H1 (cell line): ENCODE measurements around the gene MYH9. TPM values are rescaled to one million over a fixed set of nuclear protein-coding genes. Genes with fewer than 3 reads are reported as not detected.

Experiments used
- CTCF ChIA-PET: fragments of 300-600 bp; sonication (Branson Sonifier 250); formaldehyde crosslinking; loops from one replicate; lab custom pipeline; 2021; ENCODE audit not compliant: partially characterized antibody; lab: Charles Lee
- POLR2A ChIA-PET: fragments of 300-600 bp; sonication (Branson Sonifier 250); formaldehyde crosslinking; loops from one replicate; lab custom pipeline; 2021; ENCODE audit warnings: inconsistent platforms; ENCODE audit not compliant: partially characterized antibody; lab: Charles Lee
- DNase-seq, 2 experiments: peaks; one replicate each; pipeline versions ENCODE4 v3.0.0 to v3.0.0-alpha.2; 2010 to 2022; ENCODE audit warnings: low spot score in 2 of 2, low read depth in 1 of 2, mixed read lengths in 1 of 2
- FAIRE-seq: peaks from 2 replicates; lab custom pipeline; 2011; peaks lifted over from hg19 to GRCh38; lab: Jason Lieb, UNC
- H2AFZ ChIP-seq: 2 replicates; pipeline ENCODE4 v1.8.1; 2012; ENCODE audit warnings: low read length, inconsistent platforms
- H2AK5ac ChIP-seq: 2 replicates; pipeline ENCODE4 v1.6.1; 2013; ENCODE audit warnings: low read depth, low read length
- H2BK120ac ChIP-seq: replicated peaks from 2 replicates; pipeline ENCODE3; 2013; ENCODE audit warnings: low read depth, low read length, inconsistent platforms
- H2BK12ac ChIP-seq: 2 replicates; pipeline ENCODE4 v1.6.1; 2013; ENCODE audit warnings: low read depth, low read length
- H2BK15ac ChIP-seq: 2 replicates; pipeline ENCODE4 v1.6.1; 2013; ENCODE audit warnings: low read length
- H2BK20ac ChIP-seq: 2 replicates; pipeline ENCODE4 v1.6.1; 2013; ENCODE audit warnings: low read length
- H2BK5ac ChIP-seq: 2 replicates; pipeline ENCODE4 v1.6.1; 2013; ENCODE audit warnings: low read depth, low read length
- H3K14ac ChIP-seq: 2 replicates; pipeline ENCODE4 v1.6.1; 2013; ENCODE audit warnings: inconsistent platforms; ENCODE audit not compliant: insufficient read length
- H3K18ac ChIP-seq: 2 replicates; pipeline ENCODE4 v1.6.1; 2013; ENCODE audit warnings: low read length; ENCODE audit errors: extremely low read depth
- H3K23ac ChIP-seq: 2 replicates; pipeline ENCODE4 v1.6.1; 2013; ENCODE audit warnings: inconsistent platforms; ENCODE audit not compliant: insufficient read length
- H3K23me2 ChIP-seq: 2 replicates; pipeline ENCODE4 v1.6.1; 2013; ENCODE audit warnings: low read depth, low read length
- H3K27ac ChIP-seq: 2 replicates; pipeline ENCODE4 v1.6.1; 2011; ENCODE audit warnings: low read depth, low read length, inconsistent platforms
- H3K27me3 ChIP-seq, 4 experiments: replicated peaks in 1 of 4; 1 replicate in 1 of 4; 2 replicates in 3 of 4; pipeline versions ENCODE4 v1.6.1 to v1.8.1; 2011 to 2013; ENCODE audit warnings: low read length in 3 of 4, mild to moderate bottlenecking in 3 of 4, inconsistent platforms in 2 of 4, mixed read lengths in 2 of 4, moderate library complexity in 1 of 4; ENCODE audit not compliant: control insufficient read depth in 3 of 4, insufficient read depth in 3 of 4; ENCODE audit errors: extremely low read depth in 1 of 4
- H3K36me3 ChIP-seq, 4 experiments: 2 replicates each; pipeline versions ENCODE4 v1.6.1 to v1.8.1; 2011 to 2013; ENCODE audit warnings: mild to moderate bottlenecking in 4 of 4, low read length in 3 of 4, moderate library complexity in 2 of 4, control low read depth in 1 of 4, inconsistent platforms in 1 of 4; ENCODE audit not compliant: insufficient read depth in 4 of 4, control insufficient read depth in 2 of 4
- H3K4ac ChIP-seq: replicated peaks from 2 replicates; pipeline ENCODE3; 2013; ENCODE audit warnings: low read length, low read depth, mixed read lengths, inconsistent platforms; ENCODE audit not compliant: insufficient read length
- H3K4me1 ChIP-seq, 4 experiments: replicated peaks in 1 of 4; 1 replicate in 1 of 4; 2 replicates in 3 of 4; pipeline versions ENCODE4 v1.6.1 to v1.8.1; 2011 to 2013; ENCODE audit warnings: low read length in 3 of 4, inconsistent platforms in 2 of 4, mixed read lengths in 1 of 4; ENCODE audit not compliant: insufficient read depth in 4 of 4, control insufficient read depth in 3 of 4
- H3K4me2 ChIP-seq, 2 experiments: 2 replicates each; pipeline versions ENCODE4 v1.6.1 to v1.8.1; 2011 to 2013; ENCODE audit warnings: low read depth in 2 of 2, low read length in 2 of 2, control low read depth in 1 of 2, inconsistent platforms in 1 of 2, mild to moderate bottlenecking in 1 of 2; ENCODE audit not compliant: insufficient read depth in 1 of 2
- H3K4me3 ChIP-seq, 4 experiments: fragments of 200-600, 300-600 bp in 1 of 4; sonication (generic), shearing (Covaris generic), sonication (Bioruptor Twin) in 1 of 4; 2 replicates each; pipeline versions ENCODE4 v1.5.1 to v1.8.1; 2011 to 2016; ENCODE audit warnings: low read length in 4 of 4, low read depth in 3 of 4, control low read depth in 2 of 4, inconsistent platforms in 2 of 4, mild to moderate bottlenecking in 2 of 4, mixed read lengths in 1 of 4, moderate library complexity in 1 of 4; ENCODE audit not compliant: insufficient read depth in 2 of 4; ENCODE audit errors: extremely low read depth in 1 of 4
- H3K56ac ChIP-seq: replicated peaks from 2 replicates; pipeline ENCODE3; 2013; ENCODE audit warnings: low read depth, mild to moderate bottlenecking, mixed read lengths, low read length, inconsistent platforms; ENCODE audit not compliant: insufficient read length
- H3K79me1 ChIP-seq: 2 replicates; pipeline ENCODE4 v1.6.1; 2013; ENCODE audit warnings: low read depth, low read length, control low read depth
- H3K79me2 ChIP-seq, 2 experiments: 2 replicates each; pipeline versions ENCODE4 v1.6.1 to v1.8.1; 2012 to 2013; ENCODE audit warnings: low read length in 2 of 2, mild to moderate bottlenecking in 2 of 2, inconsistent platforms in 1 of 2; ENCODE audit not compliant: insufficient read depth in 2 of 2, control insufficient read depth in 1 of 2
- H3K9ac ChIP-seq, 4 experiments: replicated peaks in 1 of 4; 1 replicate in 1 of 4; 2 replicates in 3 of 4; pipeline versions ENCODE4 v1.6.1 to v1.8.1; 2011 to 2013; ENCODE audit warnings: low read depth in 3 of 4, low read length in 3 of 4, control low read depth in 2 of 4, mild to moderate bottlenecking in 2 of 4, moderate library complexity in 2 of 4, inconsistent platforms in 1 of 4; ENCODE audit errors: extremely low read depth in 1 of 4
- H3K9me3 ChIP-seq, 2 experiments: 2 replicates each; pipeline versions ENCODE4 v1.6.1 to v1.8.1; 2012 to 2013; ENCODE audit warnings: mild to moderate bottlenecking in 2 of 2, moderate library complexity in 2 of 2, control low read depth in 1 of 2, inconsistent platforms in 1 of 2, low read depth in 1 of 2, low read length in 1 of 2, mixed read lengths in 1 of 2; ENCODE audit not compliant: insufficient read depth in 2 of 2
- H4K20me1 ChIP-seq, 2 experiments: replicated peaks in 1 of 2; 2 replicates each; pipeline versions ENCODE3 to v1.8.1; 2011 to 2013; ENCODE audit warnings: inconsistent platforms in 2 of 2, low read length in 2 of 2, mild to moderate bottlenecking in 1 of 2; ENCODE audit not compliant: insufficient read depth in 2 of 2, control insufficient read depth in 1 of 2
- H4K5ac ChIP-seq: 2 replicates; pipeline ENCODE4 v1.6.1; 2013; ENCODE audit warnings: low read length, low read depth, mixed read lengths, inconsistent platforms; ENCODE audit not compliant: insufficient read length
- H4K8ac ChIP-seq: 2 replicates; pipeline ENCODE4 v1.8.0; 2013; ENCODE audit warnings: mild to moderate bottlenecking, moderate library complexity, low read length, inconsistent platforms; ENCODE audit not compliant: insufficient read depth; ENCODE audit errors: extremely low read depth
- H4K91ac ChIP-seq: replicated peaks from 2 replicates; pipeline ENCODE3; 2013; ENCODE audit warnings: low read length, mixed read lengths, inconsistent platforms; ENCODE audit not compliant: insufficient read length
- POLR2A ChIP-seq, 2 experiments: IDR thresholded peaks; 1 replicate in 1 of 2; 2 replicates in 1 of 2; pipeline ENCODE4 v1.6.1; 2011; ENCODE audit warnings: low read depth in 2 of 2, low read length in 2 of 2, mild to moderate bottlenecking in 2 of 2; ENCODE audit errors: control extremely low read depth in 1 of 2
- RBBP5 ChIP-seq: IDR thresholded peaks from 2 replicates; pipeline ENCODE4 v1.7.1; 2012; ENCODE audit warnings: low read depth, mild to moderate bottlenecking, inconsistent platforms, low read length, moderate library complexity, borderline replicate concordance
- WGBS, 2 experiments: shearing (Covaris generic) in 1 of 2; methylation state at CpG; one replicate each; pipeline versions ENCODE4 v1.1.6 to v1.1.7; 2013 to 2015; ENCODE audit warnings: low lambda C conversion rate in 2 of 2, mixed read lengths in 2 of 2, inconsistent platforms in 1 of 2, low coverage in 1 of 2, missing lambda C conversion rate in 1 of 2; ENCODE audit not compliant: insufficient replicate concordance in 2 of 2, insufficient coverage in 1 of 2, insufficient read length in 1 of 2; ENCODE audit errors: extremely low coverage in 1 of 2, missing lambda C conversion rate in 1 of 2; 5-methylcytosine and 5-hydroxymethylcytosine counted together
- polyA plus RNA-seq, 7 experiments: library from polyadenylated mRNA; depleted of rRNA in 3 of 7; stranded (reverse) in 5 of 7; unstranded in 2 of 7; fragments of >200 nt in 5 of 7; fragments of 200-250 nt in 2 of 7; gene quantifications; 1 replicate in 5 of 7; 2 replicates in 1 of 7; 4 replicates in 1 of 7; pipeline versions ENCODE4 v1.2.1 to v1.2.3, GENCODE V29; 2011 to 2013; ENCODE audit warnings: missing spikeins in 2 of 7, mixed read lengths in 2 of 7
- total RNA-seq: library from RNA; stranded (reverse); fragmentation: NEBNext Ultra II Directional; extraction: Animal tissue kit (Norgen Biotek cat#: 25700); gene quantifications from 2 replicates; pipeline ENCODE4 v1.2.1, GENCODE V29; 2021

Gene MYH9
- total and polyA plus RNA-seq, 2 of the 8 experiments (the other 6 are each of a cell fraction or from before 2014, with no cell fraction given) = 24.9 to 322 TPM

DNA sequence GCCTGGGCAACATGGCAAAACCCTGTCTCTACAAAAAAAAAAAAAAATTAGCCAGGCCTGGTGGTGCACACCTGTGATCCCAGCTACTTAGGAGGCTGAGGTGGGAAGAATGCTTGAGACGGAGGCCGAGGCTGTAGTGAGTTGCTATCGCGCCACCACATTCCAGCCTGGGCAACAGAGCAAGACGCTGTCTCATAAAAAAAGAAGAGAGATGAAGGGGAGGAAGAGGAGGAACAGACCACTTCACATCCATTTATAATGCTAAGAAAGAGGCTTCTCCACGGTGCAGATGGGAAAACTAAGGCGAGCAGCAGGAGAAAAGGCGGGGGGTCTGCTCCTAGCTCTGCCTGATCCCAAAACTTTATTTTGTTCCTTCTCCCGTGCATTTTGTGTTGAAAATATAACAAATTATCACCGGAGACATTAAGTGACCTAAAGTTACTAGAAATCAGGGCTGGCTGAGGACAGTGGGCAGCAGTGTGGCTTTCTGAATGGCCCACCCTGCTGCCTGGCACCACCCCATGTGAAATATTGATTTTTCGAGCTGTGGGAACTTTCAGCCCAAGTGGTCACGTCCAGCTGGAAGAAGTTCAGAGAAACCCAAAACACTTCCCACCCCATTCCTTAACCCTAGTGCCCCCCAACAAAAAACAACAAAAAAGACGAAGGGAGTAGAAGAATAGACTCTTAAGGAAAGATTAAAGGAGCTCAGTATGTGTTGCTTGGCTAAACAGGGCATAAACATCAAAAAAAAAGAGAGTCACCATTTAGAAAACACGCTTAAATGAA is 9.5 kb downstream of the MYH9 start:
- Histone ChIP-seq H4K20me1 (peaks cover 7 to 23% of the 10 kb centered on the region in 2 experiments), H3K79me1 (peaks cover 13% of the 10 kb centered on the region), H3K27me3 (no peaks in the 10 kb centered on the region), H2BK15ac (no peak overlapping the region), H3K4ac (no peak overlapping the region), H3K23ac (no peak overlapping the region), H3K9ac (no peak overlapping the region), H2BK5ac (no peak overlapping the region), H2AK5ac (no peak overlapping the region), H3K14ac (no peak overlapping the region), H3K36me3 (no peaks in the 10 kb centered on the region), H3K23me2 (no peaks in the 10 kb centered on the region), H3K56ac (no peak overlapping the region), H2BK12ac (0 out of 2 replicates have a peak overlapping the region, but pooled peaks have one; percentile 27), H3K4me1 (peaks cover 0 to 19% (median 7%) of the 10 kb centered on the region in 4 experiments; a peak in 6 of 7 replicates), H4K91ac (no peak overlapping the region), H3K18ac (no peak overlapping the region), H2BK120ac (no peak overlapping the region), H3K79me2 (peaks cover 34 to 96% of the 10 kb centered on the region in 2 experiments), H2AFZ (no peak overlapping the region), H3K4me3 (no peak overlapping the region), H4K5ac (no peak overlapping the region), H4K8ac (no peak overlapping the region), H3K27ac (no peak overlapping the region), H3K4me2 (no peak overlapping the region), H3K9me3 (no peaks in the 10 kb centered on the region), H2BK20ac (no peak overlapping the region)
- 87% methylated on average over 14 of the region's 14 CpGs; no CpG with 5 or more reads in 1 of the 2 experiments for WGBS, 2 experiments
- no peak for FAIRE-seq
- CTCF ChIA-PET = interaction anchor here (0.7 to 1.2 kb wide), 6 partner anchors 13 to 108 kb away, joined by 3 to 5 read pairs (median 3); no protein-coding TSS in a partner anchor
- TF ChIP-seq POLR2A (IDR thresholded peaks at IDR 0.05; ENCODE audit: control extremely low read depth in 1 of 2, low read depth in 2 of 2, low read length in 2 of 2) = peak in 1 of 2 experiments; percentile 30; a peak in 1 of 3 replicates
- no peak for TF ChIP-seq RBBP5
- no peak for DNase-seq
- POLR2A ChIA-PET = interaction anchor here (0.7 to 19.2 kb wide), 7 partner anchors 10 to 151 kb away, joined by 3 to 263 read pairs (median 6); partner anchors contain the start of gene MYH9
